ENCODE measurements around the gene CAMTA1.

CAMTA1 gene

GRCh38 chr1:7407980-7408770 lies 622.9 kb downstream of the CAMTA1 start:
- DNase-seq (ENCODE audit: low spot score): peak; percentile 49

- DNase-seq (ENCODE audit: low spot score): peak; percentile 58
These were observed 623.5 kb downstream of the CAMTA1 start for GRCh38 chr1:7408771-7409150.

GRCh38 chr1:7409278-7409677 lies 624.0 kb downstream of the CAMTA1 start:
- peak; percentile 57 for DNase-seq (ENCODE audit: low spot score)

- no peak for DNase-seq (ENCODE audit: low spot score)
These were observed 624.9 kb downstream of the CAMTA1 start for GRCh38 chr1:7410156-7410555.

- DNase-seq (ENCODE audit: low spot score): peak; percentile 9
These were observed 632.4 kb downstream of the CAMTA1 start for GRCh38 chr1:7417618-7418017.

- peak; percentile 58 for DNase-seq (ENCODE audit: low spot score)
These were observed 633.3 kb downstream of the CAMTA1 start for GRCh38 chr1:7418442-7419080.

- DNase-seq (ENCODE audit: low spot score): peak; percentile 36
These were observed 634.8 kb downstream of the CAMTA1 start for GRCh38 chr1:7420098-7420445.

- peak; percentile 65 for DNase-seq (ENCODE audit: low spot score)
These were observed 635.3 kb downstream of the CAMTA1 start for GRCh38 chr1:7420470-7421100.

- DNase-seq (ENCODE audit: low spot score): peak; percentile 30
These were observed 636.3 kb downstream of the CAMTA1 start for GRCh38 chr1:7421471-7422075.

- DNase-seq (ENCODE audit: low spot score): no peak
These were observed 636.8 kb downstream of the CAMTA1 start for GRCh38 chr1:7422081-7422480.

- no peak for DNase-seq (ENCODE audit: low spot score)
These were observed 637.3 kb downstream of the CAMTA1 start for GRCh38 chr1:7422561-7422960.

- DNase-seq (ENCODE audit: low spot score): no peak
These were observed 637.7 kb downstream of the CAMTA1 start for GRCh38 chr1:7422966-7423365.

GRCh38 chr1:7424352-7424890 lies 639.2 kb downstream of the CAMTA1 start:
- DNase-seq (ENCODE audit: low spot score): no peak

- no peak for DNase-seq (ENCODE audit: low spot score)
These were observed 640.0 kb downstream of the CAMTA1 start for GRCh38 chr1:7425229-7425628.

GRCh38 chr1:7425771-7426170 lies 640.5 kb downstream of the CAMTA1 start:
- no peak for DNase-seq (ENCODE audit: low spot score)

- DNase-seq (ENCODE audit: low spot score): no peak
These were observed 641.7 kb downstream of the CAMTA1 start for GRCh38 chr1:7426780-7427604.

- no peak for DNase-seq (ENCODE audit: low spot score)
These were observed 642.5 kb downstream of the CAMTA1 start for GRCh38 chr1:7427605-7428300.

- DNase-seq (ENCODE audit: low spot score): no peak
These were observed 644.0 kb downstream of the CAMTA1 start for GRCh38 chr1:7429290-7429689.

- no peak for DNase-seq (ENCODE audit: low spot score)
These were observed 644.9 kb downstream of the CAMTA1 start for GRCh38 chr1:7430047-7430608.

- DNase-seq (ENCODE audit: low spot score): no peak
These were observed 645.4 kb downstream of the CAMTA1 start for GRCh38 chr1:7430691-7431090.

Measured in left forelimb (tissue), 1 donor.